Activated CD8-positive, alpha-beta memory T cell treated with anti-CD3 and anti-CD28 coated beads for 1 hour (primary cell): Measurements from ENCODE around the gene ISYNA1.

ENCODE experiments used
- DNase-seq, 2 donors: peaks; one replicate each; pipeline ENCODE4 v3.0.0-alpha.2; 2020; ENCODE audit warnings: low read depth in 1 of 2; ENCODE audit errors: extremely low read depth in 1 of 2

ISYNA1 gene

GRCh38 chr19:18437491-18438330 is at the start of gene ISYNA1:
Gene ISYNA1, minus strand, starts transcription at chr19:18438133. Its CDS starts 154 bp downstream, at chr19:18437979.
- no peak for DNase-seq

GRCh38 chr19:18486746-18487145 is 48.8 kb upstream of the ISYNA1 start:
- DNase-seq = no peak

DNA sequence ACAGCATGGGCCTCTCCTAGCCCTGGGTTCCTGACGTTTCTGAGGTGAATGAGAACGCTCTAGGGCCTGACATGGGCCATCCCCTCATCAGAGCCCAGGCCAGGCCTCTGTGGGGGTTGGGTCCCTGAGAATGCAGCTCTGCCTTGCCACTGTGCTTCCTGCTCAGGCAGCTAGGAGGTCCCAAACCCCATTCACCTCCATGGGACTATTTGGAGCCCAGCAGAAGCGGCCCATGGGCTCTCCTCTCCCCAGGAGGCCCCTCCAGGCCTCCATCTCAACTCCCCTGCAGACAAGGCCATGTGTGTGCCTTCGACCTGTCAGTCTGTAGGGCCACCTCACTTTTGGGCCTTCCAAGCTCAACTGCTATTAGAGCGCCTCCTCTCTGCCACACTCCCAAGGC is 47.1 kb upstream of the ISYNA1 start:
- no peak for DNase-seq

DNA sequence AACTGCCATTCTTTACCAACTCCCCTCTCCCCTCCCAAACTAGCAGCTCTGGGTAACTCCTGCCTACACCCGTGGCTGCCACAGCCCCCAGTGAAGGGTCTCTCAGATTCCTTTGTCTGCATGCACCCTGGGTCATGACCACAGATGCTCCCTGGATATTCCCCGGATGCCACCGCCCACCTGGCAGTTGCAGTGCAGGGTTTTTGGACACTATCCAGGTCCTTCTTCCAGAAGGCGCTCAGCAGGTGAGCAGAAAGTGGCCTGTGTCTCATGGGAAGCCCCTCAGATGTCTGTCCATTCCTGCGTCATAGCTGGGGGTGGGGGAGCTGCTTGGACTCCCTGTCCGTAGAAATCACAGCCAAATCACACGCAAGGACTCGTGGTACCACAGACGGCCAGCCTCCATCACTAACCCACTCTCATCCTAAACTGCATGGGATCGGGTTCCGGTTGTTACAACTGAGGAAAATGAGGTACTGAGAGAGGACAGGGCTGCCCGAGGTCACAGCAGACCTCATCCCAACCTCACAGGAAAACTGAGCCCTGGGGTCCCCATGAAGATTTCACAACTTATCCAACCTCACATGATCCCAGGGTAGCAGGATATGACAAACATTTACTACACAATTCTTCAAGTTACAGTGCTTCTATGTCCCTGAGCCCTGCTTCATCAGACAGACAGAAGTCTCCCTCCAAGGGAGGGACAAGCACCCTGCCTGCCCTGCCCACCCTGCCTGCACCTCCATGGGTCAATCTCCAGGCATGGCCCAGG is 45.4 kb upstream of the ISYNA1 start:
- no peak for DNase-seq

DNA sequence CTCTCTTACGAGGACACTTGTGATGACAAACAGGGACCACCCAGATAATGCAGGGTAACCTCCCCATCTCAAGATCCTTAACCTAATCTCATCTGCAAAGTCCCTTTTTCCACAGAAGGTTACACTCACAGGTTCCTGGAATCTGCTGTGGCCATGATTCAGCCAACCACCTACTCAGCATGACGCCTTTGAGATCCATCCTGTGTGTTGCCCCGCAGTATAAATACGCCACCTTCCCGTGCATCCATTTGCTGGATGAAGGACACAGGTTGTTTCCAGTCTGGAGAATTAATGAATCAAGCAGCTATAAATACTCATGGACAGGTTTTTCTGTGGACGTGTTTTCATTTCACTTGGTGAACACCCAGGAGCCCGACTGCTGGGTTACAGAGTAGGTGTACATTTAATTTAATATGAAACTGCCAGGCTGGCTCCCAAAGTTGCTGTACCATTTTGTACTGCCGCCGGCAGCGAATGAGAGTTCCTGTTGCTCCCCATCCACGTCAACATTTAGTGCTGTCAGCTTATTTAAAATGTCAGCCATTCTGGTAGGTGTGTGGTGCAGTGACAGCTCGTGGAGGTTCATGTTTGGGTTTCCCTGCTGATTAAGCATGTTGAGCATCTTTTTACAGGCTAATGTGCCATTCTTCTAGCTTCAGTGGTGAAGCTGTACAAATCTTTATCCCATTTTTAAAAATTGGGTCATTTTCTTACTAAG is 43.7 kb upstream of the ISYNA1 start:
- DNase-seq = no peak

- DNase-seq = no peak
Measured at GRCh38 chr19:18480006-18480691, 42.2 kb upstream of the ISYNA1 start.

DNA sequence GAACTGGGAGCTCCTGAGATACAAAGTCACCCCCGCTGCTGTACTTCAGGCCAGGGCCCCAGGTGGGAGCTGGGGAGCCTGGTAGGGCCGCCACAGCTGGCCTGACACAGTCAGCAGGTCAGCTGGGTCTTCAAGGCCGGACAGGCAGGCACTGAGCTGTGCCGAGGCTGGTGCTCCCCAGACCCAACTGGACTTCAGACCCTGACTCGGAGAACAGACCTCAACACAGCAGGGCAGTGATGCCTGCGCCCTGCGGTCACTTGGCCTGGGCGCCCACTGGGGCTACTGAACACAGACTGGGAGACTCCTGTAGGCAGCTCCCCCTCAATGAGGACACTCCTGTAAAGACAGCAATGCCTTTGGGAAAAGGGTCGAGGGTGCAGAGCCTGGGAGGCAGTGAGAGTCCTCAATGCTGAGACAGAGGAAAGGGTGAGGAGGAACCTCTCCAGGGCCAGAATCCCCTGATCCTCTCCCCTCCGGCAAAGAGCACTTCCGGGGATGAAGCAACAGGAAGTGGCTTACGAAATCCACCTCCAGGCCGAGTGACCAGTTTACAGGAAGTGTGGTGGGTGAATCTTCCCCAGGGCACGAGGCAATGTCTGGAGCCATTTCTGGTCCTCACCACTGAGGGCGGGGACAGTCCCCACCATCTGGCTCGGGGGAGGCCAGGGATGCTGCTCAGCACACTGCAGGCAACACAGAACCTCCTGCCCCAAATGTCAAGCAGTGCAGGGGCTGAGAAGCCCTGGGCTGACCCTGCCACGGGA is 40.8 kb upstream of the ISYNA1 start:
- no peak for DNase-seq

DNA sequence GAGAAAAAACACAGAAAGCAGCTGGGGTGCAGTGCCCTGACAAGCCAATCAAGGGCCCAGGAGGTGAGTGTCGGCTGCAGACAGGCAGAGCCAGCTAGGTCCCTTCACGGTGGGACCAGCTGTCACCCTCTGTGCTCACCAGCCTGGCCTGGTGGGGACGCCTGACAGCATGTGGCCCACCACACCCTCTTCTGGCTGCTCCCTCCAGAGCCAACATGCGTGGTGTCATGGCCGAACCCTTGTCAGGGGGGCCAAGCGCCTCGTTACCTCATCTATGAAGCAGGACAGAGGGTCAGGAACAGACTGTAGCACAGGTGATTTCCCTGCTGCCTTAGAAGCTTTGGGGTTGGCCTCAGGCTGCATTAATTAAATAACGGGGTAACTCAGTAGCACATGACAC is 40.0 kb upstream of the ISYNA1 start:
- DNase-seq = no peak

DNA sequence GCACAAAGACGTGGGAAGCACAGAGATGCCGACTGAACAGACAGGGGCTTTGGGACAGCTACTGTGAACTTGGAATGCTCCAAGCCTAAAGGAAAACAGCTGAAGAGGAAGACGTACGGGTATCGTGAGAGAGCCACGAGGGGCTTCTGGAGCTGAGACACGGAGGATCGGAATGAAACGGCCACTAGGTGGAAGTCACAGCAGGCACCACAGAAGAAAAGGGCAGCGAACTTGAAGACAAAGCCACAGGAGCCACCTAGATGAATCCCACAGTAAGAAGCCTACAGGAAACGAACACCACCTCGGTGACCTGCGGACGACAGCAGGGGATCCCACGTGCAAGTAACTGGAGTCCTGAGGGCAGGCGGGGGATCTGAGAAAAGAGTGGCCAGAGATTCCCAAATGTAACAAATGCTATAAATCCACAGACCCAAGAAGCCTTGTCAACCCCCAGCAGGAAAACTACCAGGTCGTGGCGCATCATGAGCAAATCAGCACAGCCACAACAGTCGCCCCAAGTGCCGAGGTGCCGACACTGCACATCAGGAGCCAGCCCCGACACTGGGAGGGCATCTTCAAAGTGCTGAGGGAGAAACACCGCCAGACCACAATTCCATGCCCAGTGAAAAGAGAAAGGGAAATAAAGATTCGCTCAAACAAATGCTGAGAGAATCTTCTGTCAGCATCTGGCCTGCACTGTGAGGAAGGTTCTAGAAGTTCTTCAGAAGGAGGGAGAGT is 39.3 kb upstream of the ISYNA1 start:
- DNase-seq = no peak

GRCh38 chr19:18476507-18477041 is 38.6 kb upstream of the ISYNA1 start:
- no peak for DNase-seq

GRCh38 chr19:18475762-18476331 is 37.9 kb upstream of the ISYNA1 start:
- DNase-seq = no peak

GRCh38 chr19:18475004-18475453 is 37.1 kb upstream of the ISYNA1 start:
- DNase-seq = no peak

DNA sequence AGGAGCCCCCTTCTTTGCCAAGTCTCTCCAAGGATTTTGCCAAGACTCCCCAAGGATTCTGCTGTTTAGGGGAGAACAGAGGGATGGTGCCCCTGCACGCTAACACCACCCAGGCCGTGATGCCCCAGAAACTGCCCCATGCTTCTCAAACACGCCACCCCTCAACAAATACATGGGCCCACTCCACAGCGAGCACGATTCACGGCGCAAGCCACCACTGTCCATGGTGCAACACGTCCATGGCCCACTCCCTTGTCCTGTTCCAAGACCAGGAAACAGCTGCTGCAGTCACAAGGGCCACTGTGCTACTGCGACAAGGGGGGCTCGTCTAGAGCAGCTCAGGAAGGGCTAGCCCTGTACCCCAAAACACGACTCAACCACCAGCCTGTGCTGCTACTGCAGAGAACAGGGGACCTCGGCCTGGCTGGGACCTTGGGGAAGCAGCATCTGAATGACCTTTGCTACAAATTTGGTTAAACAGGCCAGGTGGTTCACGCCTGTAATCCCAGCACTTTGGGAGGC is 36.5 kb upstream of the ISYNA1 start:
- DNase-seq = no peak

GRCh38 chr19:18473706-18474087 is 35.8 kb upstream of the ISYNA1 start:
- DNase-seq = no peak

DNA sequence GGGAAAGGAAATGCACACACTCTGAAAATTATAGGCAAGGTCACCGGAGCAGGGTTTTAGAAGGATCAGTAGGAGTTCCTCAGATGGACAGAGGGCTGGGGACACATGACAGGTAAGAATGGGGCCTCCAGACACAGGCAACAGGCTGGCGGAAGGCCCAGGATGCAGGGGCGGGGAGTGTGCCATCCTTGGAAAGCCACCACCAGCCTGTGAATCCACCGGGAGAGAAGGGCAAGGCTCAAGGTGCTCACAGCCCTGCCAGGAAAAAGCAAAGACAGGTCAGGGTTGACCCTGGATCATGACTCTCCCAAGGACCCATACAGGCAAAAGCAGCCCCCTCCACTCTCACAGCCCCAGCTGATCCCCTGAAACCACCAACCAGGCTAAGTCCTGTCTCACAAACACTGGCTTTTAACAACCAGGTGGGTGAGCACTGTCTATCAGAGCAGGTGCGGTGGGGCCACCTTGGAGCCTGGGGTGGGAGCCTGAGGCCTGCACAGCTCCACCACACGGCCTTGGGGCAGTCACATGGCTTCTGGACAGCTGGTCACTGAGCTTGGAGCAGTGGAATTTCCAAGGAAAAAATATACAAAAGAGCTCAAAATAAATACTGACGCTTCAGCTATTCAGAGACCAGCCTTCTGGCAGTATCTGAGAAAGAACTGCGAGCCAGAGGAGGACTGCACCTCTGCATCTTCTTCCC is 35.2 kb upstream of the ISYNA1 start:
- no peak for DNase-seq

DNA sequence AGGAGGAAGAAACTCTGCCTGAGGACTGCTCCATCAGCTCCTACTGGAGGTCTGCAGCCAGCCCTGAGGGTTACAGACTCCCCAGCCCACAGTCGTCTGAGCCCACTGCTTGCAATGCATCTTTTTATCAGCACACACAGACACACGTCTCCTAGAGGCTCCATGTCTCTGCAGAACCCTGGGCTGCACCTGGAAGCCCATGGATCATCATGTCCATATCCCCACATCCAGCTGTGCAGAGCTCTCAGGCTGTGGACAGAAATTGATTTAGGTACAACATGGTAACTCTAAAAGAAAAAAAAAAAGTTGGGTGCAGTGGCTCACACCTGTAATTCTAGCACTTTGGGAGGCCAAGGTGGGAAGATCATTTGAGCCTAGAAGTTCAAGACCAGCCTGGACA is 32.9 kb upstream of the ISYNA1 start:
- no peak for DNase-seq

GRCh38 chr19:18469069-18469846 is 31.3 kb upstream of the ISYNA1 start:
- DNase-seq = peak in 1 of 2 donors; percentile 48
